SK-N-SH (cell line): ENCODE results near the gene MAN1B1. TPM values are rescaled to one million over a fixed set of nuclear protein-coding genes. Genes with fewer than 3 reads are reported as not detected.

Source experiments
- CTCF ChIA-PET: fragments of 300-600, 350-600 bp; formaldehyde crosslinking; extraction: SDS; loops from one replicate; lab custom pipeline; 2021; lab: Yijun Ruan, JAX
- POLR2A ChIA-PET: fragments of 350-600 bp; sonication (Branson Sonifier 250); formaldehyde crosslinking; extraction: SDS; loops from one replicate; lab custom pipeline; 2020; ENCODE audit warnings: antibody characterized with exemption, inconsistent platforms; lab: Yijun Ruan, JAX
- DNase-seq: peaks from one replicate; pipeline ENCODE4 v3.0.0; 2012
- H2AFZ ChIP-seq: fragments of 200-600 bp; sonication (generic); 2 replicates; pipeline ENCODE4 v1.8.1; 2016; ENCODE audit warnings: antibody characterized with exemption, mild to moderate bottlenecking, low read depth
- H3F3A ChIP-seq: fragments of 200-600 bp; sonication (generic); replicated peaks from 2 replicates; pipeline ENCODE3; 2016; ENCODE audit warnings: antibody characterized with exemption, mild to moderate bottlenecking; ENCODE audit not compliant: insufficient read depth
- H3K27ac ChIP-seq, 2 experiments: fragments of 200-500 bp in 1 of 2; fragments of 200-600 bp in 1 of 2; sonication (Bioruptor generic) in 1 of 2; sonication (generic), shearing (Covaris generic) in 1 of 2; 2 replicates each; pipeline versions ENCODE4 v1.5.1 to v1.6.1; 2014 to 2016; ENCODE audit warnings: low read depth in 2 of 2, inconsistent platforms in 1 of 2, low read length in 1 of 2, mild to moderate bottlenecking in 1 of 2, mixed read lengths in 1 of 2
- H3K27me3 ChIP-seq: fragments of 200-600 bp; sonication (generic), shearing (Covaris generic); 2 replicates; pipeline ENCODE4 v1.6.1; 2016; ENCODE audit warnings: mixed run types; ENCODE audit not compliant: insufficient read depth
- H3K36me3 ChIP-seq, 2 experiments: fragments of 200-500 bp in 1 of 2; fragments of 200-600 bp in 1 of 2; sonication (Bioruptor generic) in 1 of 2; sonication (generic) in 1 of 2; replicated peaks in 1 of 2; 2 replicates each; pipeline versions ENCODE3 to v1.5.1; 2014 to 2016; ENCODE audit warnings: low read length in 1 of 2, mild to moderate bottlenecking in 1 of 2; ENCODE audit not compliant: insufficient read depth in 2 of 2, control insufficient read depth in 1 of 2
- H3K4me1 ChIP-seq, 2 experiments: fragments of 200-500 bp in 1 of 2; fragments of 200-600 bp in 1 of 2; sonication (Bioruptor generic) in 1 of 2; sonication (generic), shearing (Covaris generic) in 1 of 2; 2 replicates each; pipeline versions ENCODE4 v1.5.1 to v1.6.1; 2014 to 2016; ENCODE audit warnings: low read depth in 1 of 2, low read length in 1 of 2, mixed run types in 1 of 2; ENCODE audit not compliant: insufficient read depth in 2 of 2, control insufficient read depth in 1 of 2
- H3K4me2 ChIP-seq: fragments of 200-600 bp; sonication (generic), shearing (Covaris generic); 2 replicates; pipeline ENCODE4 v1.6.1; 2017; ENCODE audit warnings: mixed run types
- H3K4me3 ChIP-seq, 2 experiments: fragments of 200-500 bp in 1 of 2; fragments of 200-600 bp in 1 of 2; sonication (Bioruptor generic) in 1 of 2; sonication (generic), shearing (Covaris generic) in 1 of 2; 2 replicates each; pipeline versions ENCODE4 v1.5.1 to v1.8.1; 2014 to 2016; ENCODE audit warnings: low read depth in 2 of 2, inconsistent platforms in 1 of 2, low read length in 1 of 2, mild to moderate bottlenecking in 1 of 2, mixed read lengths in 1 of 2, moderate library complexity in 1 of 2
- H3K79me2 ChIP-seq: fragments of 200-600 bp; sonication (generic); 2 replicates; pipeline ENCODE4 v1.8.1; 2017; ENCODE audit warnings: mild to moderate bottlenecking; ENCODE audit not compliant: insufficient read depth
- H3K9ac ChIP-seq: fragments of 200-600 bp; sonication (generic); 2 replicates; pipeline ENCODE4 v1.6.1; 2017; ENCODE audit warnings: mixed run types
- H3K9me2 ChIP-seq: fragments of 200-600 bp; sonication (generic); 2 replicates; pipeline ENCODE4 v1.6.1; 2017; ENCODE audit warnings: mixed run types
- H3K9me3 ChIP-seq: fragments of 200-600 bp; sonication (generic); 2 replicates; pipeline ENCODE4 v1.6.1; 2017; ENCODE audit warnings: mixed run types, mild to moderate bottlenecking, moderate library complexity
- H4K20me1 ChIP-seq: fragments of 200-600 bp; sonication (generic); 2 replicates; pipeline ENCODE4 v1.6.1; 2017; ENCODE audit warnings: mild to moderate bottlenecking, mixed run types; ENCODE audit not compliant: insufficient read depth
- CTCF ChIP-seq: fragments of 200-600 bp; sonication (generic); IDR thresholded peaks from 2 replicates; pipeline ENCODE4 v1.6.1; 2017; ENCODE audit warnings: antibody characterized with exemption, mild to moderate bottlenecking, moderate library complexity
- ELF1 ChIP-seq: IDR thresholded peaks from 2 replicates; pipeline ENCODE4 v1.4.0; 2012
- FOSL2 ChIP-seq: IDR thresholded peaks from 2 replicates; pipeline ENCODE4 v1.4.0; 2012; ENCODE audit warnings: low read depth, mild to moderate bottlenecking, moderate library complexity, borderline replicate concordance
- FOXJ3 ChIP-seq: sonication (generic); formaldehyde crosslinking; IDR thresholded peaks from 2 replicates; pipeline ENCODE4 v1.5.1; 2020; ENCODE audit warnings: mild to moderate bottlenecking, missing genetic modification reagents
- GABPA ChIP-seq: IDR thresholded peaks from 2 replicates; pipeline ENCODE4 v1.4.0; 2012; ENCODE audit warnings: low read depth, mild to moderate bottlenecking
- JUND ChIP-seq: IDR thresholded peaks from 2 replicates; pipeline ENCODE4 v1.4.0; 2012
- MAX ChIP-seq: IDR thresholded peaks from 2 replicates; pipeline ENCODE4 v1.4.0; 2012; ENCODE audit warnings: low read depth
- MEF2A ChIP-seq: IDR thresholded peaks from 2 replicates; pipeline ENCODE4 v1.4.0; 2012; ENCODE audit warnings: low read depth, borderline replicate concordance
- NFIC ChIP-seq: IDR thresholded peaks from 2 replicates; pipeline ENCODE4 v1.4.0; 2012; ENCODE audit warnings: borderline replicate concordance
- NRF1 ChIP-seq: IDR thresholded peaks from 2 replicates; pipeline ENCODE4 v1.6.1; 2012; ENCODE audit warnings: low read depth, mild to moderate bottlenecking, low read length
- PBX3 ChIP-seq: IDR thresholded peaks from 2 replicates; pipeline ENCODE4; 2012
- POLR2AphosphoS5 ChIP-seq: IDR thresholded peaks from 2 replicates; pipeline ENCODE4 v1.6.1; 2012; ENCODE audit warnings: low read depth, low read length
- RCOR1 ChIP-seq: fragments of 150-350 bp; IDR thresholded peaks from 2 replicates; pipeline ENCODE4 v1.6.1; 2017; ENCODE audit warnings: antibody characterized with exemption, low read length
- REST ChIP-seq: IDR thresholded peaks from 2 replicates; pipeline ENCODE4 v1.6.1; 2012; ENCODE audit warnings: mild to moderate bottlenecking, low read depth, low read length, moderate library complexity
- RFX5 ChIP-seq: IDR thresholded peaks from 2 replicates; pipeline ENCODE4 v1.6.1; 2012; ENCODE audit warnings: mild to moderate bottlenecking, improper control_type of control experiment, low read length
- RXRA ChIP-seq: IDR thresholded peaks from 2 replicates; pipeline ENCODE4 v1.4.0; 2012; ENCODE audit warnings: low read depth, mild to moderate bottlenecking, borderline replicate concordance
- SIN3A ChIP-seq: IDR thresholded peaks from 2 replicates; pipeline ENCODE4 v1.6.1; 2012; ENCODE audit warnings: low read depth, mild to moderate bottlenecking, low read length, moderate library complexity, borderline replicate concordance
- SMC3 ChIP-seq: IDR thresholded peaks from 2 replicates; pipeline ENCODE4 v1.6.1; 2012; ENCODE audit warnings: low read depth, low read length, improper control_type of control experiment
- TCF12 ChIP-seq: IDR thresholded peaks from 2 replicates; pipeline ENCODE4 v1.4.0; 2012
- TEAD4 ChIP-seq: IDR thresholded peaks from 2 replicates; pipeline ENCODE4 v1.4.0; 2012; ENCODE audit warnings: mild to moderate bottlenecking, borderline replicate concordance; ENCODE audit not compliant: insufficient read depth
- USF1 ChIP-seq: IDR thresholded peaks from 2 replicates; pipeline ENCODE4 v1.4.0; 2012; ENCODE audit warnings: low read depth, borderline replicate concordance
- USF2 ChIP-seq: fragments of 150-350 bp; IDR thresholded peaks from 2 replicates; pipeline ENCODE4 v1.6.1; 2017; ENCODE audit warnings: antibody characterized with exemption, low read length, low read depth, borderline replicate concordance
- YY1 ChIP-seq: IDR thresholded peaks from 2 replicates; pipeline ENCODE4 v1.4.0; 2012; ENCODE audit warnings: low read depth, mild to moderate bottlenecking
- WGBS: methylation state at CpG from one replicate; pipeline ENCODE4 v1.1.6; 2017; ENCODE audit warnings: low lambda C conversion rate; 5-methylcytosine and 5-hydroxymethylcytosine counted together
- polyA plus RNA-seq, 3 experiments: library from polyadenylated mRNA; depleted of rRNA; stranded (reverse); fragments of >200 nt; gene quantifications; 2 replicates each; pipeline ENCODE4 v1.2.3, GENCODE V29; 2012

Gene MAN1B1
- 57.8 and 61.9 TPM in 2 replicates for polyA plus RNA-seq (2012; rRNA removed)
- polyA plus RNA-seq (2012; cell fraction: cytosol; rRNA removed): 27.1 and 44.0 TPM in 2 replicates
- polyA plus RNA-seq (2012; cell fraction: nucleus; rRNA removed): 115 and 121 TPM in 2 replicates

- WGBS: 0% methylated on average over 2 of the region's 101 CpGs
- peak; percentile 98 for DNase-seq
- Histone ChIP-seq H3K27ac (peak within 1 kb of the TSS; percentile 57 to 88), H2AFZ (peak within 1 kb of the TSS; percentile 69; the same call in 1 of the 2 replicates), H3K4me3 (peak within 1 kb of the TSS; percentile 80 to 93), H3K9me2 (no peaks in the 10 kb centered on the region), H3K27me3 (no peaks in the 10 kb centered on the region), H3K4me2 (peak within 1 kb of the TSS; percentile 99), H3K9me3 (no peaks in the 10 kb centered on the region), H3K9ac (peak within 1 kb of the TSS; percentile 79), H3K36me3 (peaks cover 8 to 11% of the 10 kb centered on the region in 2 experiments), H3K79me2 (peaks cover 15% of the 10 kb centered on the region; the same call in 1 of the 2 replicates), H4K20me1 (no peaks in the 10 kb centered on the region), H3K4me1 (peaks cover 13 to 21% of the 10 kb centered on the region in 2 experiments), H3F3A (peaks cover 18% of the 10 kb centered on the region)
- ChIA-PET CTCF (interaction anchor here (0.6 to 2.1 kb wide), 13 partner anchors 9 to 244 kb away, joined by 3 to 17 read pairs (median 4); partner anchors contain the start of genes AJM1, NPDC1, RNF224 and SAPCD2), POLR2A (interaction anchor here (0.6 to 2.1 kb wide), 9 partner anchors 9 to 308 kb away, joined by 3 to 21 read pairs (median 4); partner anchors contain the start of genes GRIN1, NPDC1, RNF208 and SAPCD2)
- TF ChIP-seq USF2: peak; percentile 60
- TF ChIP-seq RXRA: no peak
- TF ChIP-seq TEAD4: no peak
- peak; percentile 48 for TF ChIP-seq POLR2AphosphoS5
- peak; percentile 86 for TF ChIP-seq YY1
- TF ChIP-seq FOXJ3 (CRISPR knock-in tag): no peak
- no peak for TF ChIP-seq SMC3
- 0 out of 2 replicates have a peak, but pooled peaks have one; percentile 43 for TF ChIP-seq REST
- TF ChIP-seq MEF2A: no peak
- no peak for TF ChIP-seq TCF12
- TF ChIP-seq SIN3A: peak; percentile 77
- no peak for TF ChIP-seq FOSL2
- no peak for TF ChIP-seq JUND
- TF ChIP-seq MAX: peak; percentile 91
- no peak for TF ChIP-seq CTCF
- TF ChIP-seq NFIC: no peak
- TF ChIP-seq RCOR1: 0 out of 2 replicates have a peak, but pooled peaks have one; percentile 5
- TF ChIP-seq NRF1: peak; percentile 99
- TF ChIP-seq RFX5: no peak; the same call in 1 of the 2 replicates
- TF ChIP-seq GABPA: no peak
- TF ChIP-seq ELF1: no peak
- TF ChIP-seq PBX3: 0 out of 2 replicates have a peak, but pooled peaks have one; percentile 5
- TF ChIP-seq USF1: peak; percentile 77; the same call in 1 of the 2 replicates
Measured at GRCh38 chr9:137086531-137087408, at the start of gene MAN1B1. Gene MAN1B1 (plus strand): TSS chr9:137086985. CDS start chr9:137087000, 15 bp downstream.
